Ovary (tissue), 9 donors: ENCODE results near the gene EGFLAM. TPM values are rescaled to one million over a fixed set of nuclear protein-coding genes. Genes with fewer than 3 reads are reported as not detected.
A peak's percentile ranks its signal among the peaks of the same experiment; 100 is the strongest.

Source experiments
- DNase-seq, 5 donors: peaks; one replicate each; pipeline ENCODE4 v3.0.0-alpha.2; 2019 to 2020
- H3K27ac ChIP-seq, 2 donors: fragments of 200-600 bp; one replicate each; pipeline versions ENCODE4 v1.5.1 to v1.8.0; 2019 to 2022
- H3K27me3 ChIP-seq: fragments of 200-600 bp; one replicate; pipeline ENCODE4 v1.8.0; 2022
- H3K36me3 ChIP-seq: fragments of 200-600 bp; sonication (generic); one replicate; pipeline ENCODE4 v1.5.1; 2019
- H3K4me1 ChIP-seq: one replicate; pipeline ENCODE4 v1.8.1; 2013; ENCODE audit warnings: mild to moderate bottlenecking, moderate library complexity; ENCODE audit not compliant: insufficient read depth
- H3K4me3 ChIP-seq: fragments of 200-600 bp; sonication (generic); one replicate; pipeline ENCODE4 v1.5.1; 2017
- H3K9me3 ChIP-seq, 2 donors: fragments of 200-600 bp in 1 of 2; sonication (generic) in 1 of 2; one replicate each; pipeline versions ENCODE4 v1.5.1 to v1.8.1; 2013 to 2019; ENCODE audit warnings: mild to moderate bottlenecking in 1 of 2, moderate library complexity in 1 of 2
- EP300 ChIP-seq: sonication (generic); formaldehyde crosslinking; IDR thresholded peaks from one replicate; pipeline ENCODE4 v1.6.1; 2017; ENCODE audit warnings: antibody characterized with exemption
- POLR2A ChIP-seq: fragments of 450-650 bp; IDR thresholded peaks from one replicate; pipeline ENCODE4 v1.6.1; 2017; ENCODE audit warnings: antibody characterized with exemption, mild to moderate bottlenecking, moderate library complexity
- WGBS, 3 donors: extraction: QIAGEN DNeasy Blood & Tissue Kit in 1 of 3; methylation state at CpG; one replicate each; pipeline versions ENCODE4 v1.1.5 to v1.1.7; 2013 to 2017; 5-methylcytosine and 5-hydroxymethylcytosine counted together
- intact Hi-C, 4 donors: fragments of 100-400 bp; cut with DNase I; formaldehyde crosslinking; loops; one replicate each; pipeline versions ENCODE4 v1.11.0 to v1.15.1; 2022 to 2023
- polyA plus RNA-seq, 2 donors: library from polyadenylated mRNA; stranded (reverse); fragments of 200-250 nt in 1 of 2; fragments of 350-450 nt in 1 of 2; fragmentation: Illumina TruSeq in 1 of 2; extraction: RNeasy Lipid Tissue Mini Kit (QIAGEN cat#74804) in 1 of 2; gene quantifications; one replicate each; pipeline ENCODE4 v1.2.3, GENCODE V29; 2013 to 2014
- total RNA-seq, 7 donors: library from RNA; depleted of rRNA in 2 of 7; stranded (reverse); fragments of >200 nt in 2 of 7; fragmentation: NEBNext Ultra II Directional in 3 of 7; extraction: Animal tissue kit (Norgen Biotek cat#: 25700) in 3 of 7; gene quantifications; one replicate each; pipeline versions ENCODE4 v1.1.0 to v1.2.4, GENCODE V29; 2016 to 2023
- TF ChIP-seq, protein P1 (sequence below), 3 donors: fragments of 450-650 bp in 2 of 3; fragments of 200-600 bp in 1 of 3; IDR thresholded peaks; one replicate each; pipeline versions ENCODE4 v1.5.1 to v1.8.0; 2016 to 2022; ENCODE audit warnings: antibody characterized with exemption in 3 of 3, mild to moderate bottlenecking in 1 of 3
- donor health status: DM: no; HTN: no; CAD: no; lungs with moderate emphysema.
- donor health status: DM: no; HTN: no; CAD: no.
- donor health status: Bipolar disorder and iron deficiency.
- donor health status: DM: yes; HTN: yes; CAD: no.
- donor health status: DM: no; HTN: no; CAD: no.
- donor health status: DM: yes; HTN: yes; CAD: no.

The EGFLAM gene
- total and polyA plus RNA-seq, 9 donors: 6.1 to 37.8 (median 17.1) TPM

DNA sequence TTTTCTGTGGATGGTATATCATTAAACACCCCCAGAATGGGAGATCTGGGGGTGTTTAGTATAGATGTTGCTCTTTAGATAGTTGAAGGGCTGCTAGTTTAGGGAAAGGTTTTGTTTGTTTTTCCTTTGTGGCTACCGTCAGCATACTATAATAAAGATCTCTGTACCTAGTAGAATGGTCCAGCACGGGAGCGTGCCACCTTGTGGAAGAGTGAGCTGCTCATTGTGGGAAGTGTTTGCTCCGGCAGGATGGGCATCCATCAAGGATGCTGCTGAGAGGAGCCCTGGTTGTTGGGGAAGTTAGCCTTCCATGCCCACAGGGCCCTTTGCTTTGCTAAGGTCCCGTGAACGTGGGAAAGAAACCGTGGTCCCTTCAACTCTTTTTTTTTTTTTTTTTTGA lies 185.0 kb downstream of the EGFLAM start:
- WGBS, 3 donors: 92 to 97% (median 92%) methylated on average over 7 of the region's 7 CpGs
- H3K4me3 ChIP-seq: no peak overlapping the region
- H3K27ac ChIP-seq: no peak overlapping the region
- no peak for TF ChIP-seq POLR2A
- TF ChIP-seq, protein P1, sequence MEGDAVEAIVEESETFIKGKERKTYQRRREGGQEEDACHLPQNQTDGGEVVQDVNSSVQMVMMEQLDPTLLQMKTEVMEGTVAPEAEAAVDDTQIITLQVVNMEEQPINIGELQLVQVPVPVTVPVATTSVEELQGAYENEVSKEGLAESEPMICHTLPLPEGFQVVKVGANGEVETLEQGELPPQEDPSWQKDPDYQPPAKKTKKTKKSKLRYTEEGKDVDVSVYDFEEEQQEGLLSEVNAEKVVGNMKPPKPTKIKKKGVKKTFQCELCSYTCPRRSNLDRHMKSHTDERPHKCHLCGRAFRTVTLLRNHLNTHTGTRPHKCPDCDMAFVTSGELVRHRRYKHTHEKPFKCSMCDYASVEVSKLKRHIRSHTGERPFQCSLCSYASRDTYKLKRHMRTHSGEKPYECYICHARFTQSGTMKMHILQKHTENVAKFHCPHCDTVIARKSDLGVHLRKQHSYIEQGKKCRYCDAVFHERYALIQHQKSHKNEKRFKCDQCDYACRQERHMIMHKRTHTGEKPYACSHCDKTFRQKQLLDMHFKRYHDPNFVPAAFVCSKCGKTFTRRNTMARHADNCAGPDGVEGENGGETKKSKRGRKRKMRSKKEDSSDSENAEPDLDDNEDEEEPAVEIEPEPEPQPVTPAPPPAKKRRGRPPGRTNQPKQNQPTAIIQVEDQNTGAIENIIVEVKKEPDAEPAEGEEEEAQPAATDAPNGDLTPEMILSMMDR (IDR thresholded peaks at IDR 0.05): no peak
- no peak for TF ChIP-seq EP300
- H3K4me1 ChIP-seq: no peaks in the 10 kb centered on the region
- H3K36me3 ChIP-seq: no peaks in the 10 kb centered on the region
- intact Hi-C loops: loop anchor here in 2 of 4 donors (5.0 kb wide), 2 partner anchors 224 to 364 kb away; no protein-coding TSS in a partner anchor
- no peak for DNase-seq
- H3K27me3 ChIP-seq: no peaks in the 10 kb centered on the region
- no peaks in the 10 kb centered on the region for H3K9me3 ChIP-seq

DNA sequence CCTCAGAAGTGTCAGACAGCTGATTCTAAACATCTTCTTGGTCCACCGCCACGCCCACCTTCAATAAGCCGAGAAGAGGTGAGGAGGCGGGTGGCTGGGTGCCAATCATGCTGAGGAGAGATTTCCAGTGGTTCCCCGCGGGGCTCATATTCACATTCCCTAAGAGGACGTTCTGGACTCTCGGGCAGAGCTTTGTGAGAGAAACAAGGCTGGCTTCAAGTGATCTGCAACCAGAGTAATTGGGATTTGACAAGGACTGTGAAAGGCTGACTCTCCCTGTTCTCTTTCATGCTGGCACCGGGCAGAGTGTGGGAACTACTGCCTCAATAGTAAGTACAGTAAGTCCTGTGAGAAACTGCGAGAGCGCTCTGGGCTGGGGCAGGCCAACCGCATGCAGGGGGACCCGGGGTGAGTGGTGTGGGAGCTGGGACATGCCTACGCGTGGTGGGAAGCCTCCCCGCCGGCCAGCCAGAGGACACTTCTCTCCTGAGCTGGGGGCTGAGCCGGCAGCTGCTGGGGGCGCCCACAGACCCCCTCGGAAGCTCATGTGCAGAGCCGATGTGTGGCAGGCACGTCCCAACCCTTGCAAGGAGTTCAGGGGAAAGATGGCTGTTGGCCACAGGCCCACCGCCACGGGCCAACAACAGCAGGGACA lies 187.1 kb downstream of the EGFLAM start:
- 71 to 80% (median 76%) methylated on average over 24 of the region's 24 CpGs for WGBS, 3 donors
- Histone ChIP-seq H3K4me3 (no peak overlapping the region), H3K36me3 (no peaks in the 10 kb centered on the region), H3K27me3 (no peaks in the 10 kb centered on the region), H3K27ac (peak overlapping the region in 1 of 2 donors; percentile 47), H3K4me1 (peaks cover 2% of the 10 kb centered on the region), H3K9me3 (no peaks in the 10 kb centered on the region)
- intact Hi-C loops: loop anchor here in 1 of 4 donors (5.0 kb wide), 1 partner anchor 362 kb away; no protein-coding TSS in a partner anchor
- peak in 3 of 5 donors; percentile 33 to 62 (median 54) for DNase-seq
- TF ChIP-seq EP300: no peak
- TF ChIP-seq, protein P1 (IDR thresholded peaks at IDR 0.05): no peak
- TF ChIP-seq POLR2A: no peak

DNA sequence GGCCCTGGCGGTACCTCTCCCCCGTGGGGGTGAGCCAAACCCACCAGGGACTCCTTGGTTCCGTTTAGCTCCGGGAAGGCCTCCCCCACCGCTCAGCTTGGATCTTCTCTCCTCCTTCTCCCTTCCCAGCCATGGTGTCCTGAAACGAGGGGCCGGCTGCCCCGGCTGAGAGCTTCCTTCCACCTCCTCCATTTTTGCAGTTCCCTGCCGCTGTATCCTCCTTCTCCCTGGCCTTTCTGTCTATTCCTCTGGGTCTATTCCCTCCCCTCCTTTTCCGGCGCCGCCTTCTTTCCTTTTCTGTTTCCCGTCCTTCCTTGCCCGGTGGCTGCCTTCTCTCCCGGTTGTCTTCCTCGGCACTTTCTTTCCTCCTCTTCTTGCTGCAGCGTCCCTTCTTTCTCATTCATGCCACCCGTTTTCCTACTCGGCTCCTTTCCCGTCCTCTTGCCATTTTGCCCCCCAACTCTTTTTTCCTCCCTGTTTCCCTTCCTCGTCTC lies 187.7 kb downstream of the EGFLAM start:
- WGBS, 3 donors: 87 to 97% (median 88%) methylated on average over 21 of the region's 21 CpGs
- H3K27ac ChIP-seq: peak overlapping the region in 1 of 2 donors; percentile 47
- TF ChIP-seq EP300 (no peak), POLR2A (no peak)
- TF ChIP-seq, protein P1 (IDR thresholded peaks at IDR 0.05): no peak
- peaks cover 2% of the 10 kb centered on the region for H3K4me1 ChIP-seq
- no peaks in the 10 kb centered on the region for H3K9me3 ChIP-seq
- H3K4me3 ChIP-seq: no peak overlapping the region
- no peaks in the 10 kb centered on the region for H3K36me3 ChIP-seq
- intact Hi-C loops: loop anchor here in 1 of 4 donors (5.0 kb wide), 1 partner anchor 361 kb away; no protein-coding TSS in a partner anchor
- DNase-seq: no peak
- H3K27me3 ChIP-seq: no peaks in the 10 kb centered on the region

DNA sequence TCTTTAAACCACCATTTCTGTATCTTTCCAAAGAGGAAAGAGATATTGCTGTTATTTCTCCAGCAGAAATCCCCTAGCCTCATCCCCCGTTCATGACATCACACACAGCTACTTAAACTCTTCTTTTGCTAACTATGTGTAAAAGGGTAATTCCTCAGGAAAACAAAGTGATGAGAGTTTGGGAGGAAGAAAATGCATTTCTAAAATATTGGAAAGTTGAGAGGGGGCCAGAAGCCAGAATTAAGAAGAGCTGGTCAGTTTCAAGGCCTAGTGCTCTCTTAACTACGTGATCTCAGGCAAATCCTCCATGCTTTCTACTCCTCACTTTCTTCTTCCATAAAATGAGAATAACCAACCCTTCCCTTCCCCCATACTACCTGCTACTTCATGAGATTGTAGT lies 188.7 kb downstream of the EGFLAM start:
- Histone ChIP-seq H3K9me3 (no peaks in the 10 kb centered on the region), H3K4me3 (no peak overlapping the region), H3K27me3 (no peaks in the 10 kb centered on the region), H3K4me1 (peaks cover 2% of the 10 kb centered on the region), H3K36me3 (no peaks in the 10 kb centered on the region), H3K27ac (no peak overlapping the region)
- WGBS, 3 donors: 74 to 84% (median 79%) methylated on average over 2 of the region's 2 CpGs
- intact Hi-C loops: loop anchor here in 1 of 4 donors (5.0 kb wide), 1 partner anchor 360 kb away; no protein-coding TSS in a partner anchor
- no peak for DNase-seq
- TF ChIP-seq POLR2A: no peak
- TF ChIP-seq, protein P1 (IDR thresholded peaks at IDR 0.05): no peak
- TF ChIP-seq EP300: no peak
